H9 (cell line): ENCODE results near the gene FCHO1. TPM values are rescaled to one million over a fixed set of nuclear protein-coding genes. Genes with fewer than 3 reads are reported as not detected.

Experiments used
- DNase-seq: peaks from one replicate; pipeline ENCODE4 v3.0.0-alpha.2; 2017
- H2AFZ ChIP-seq: one replicate; pipeline ENCODE4 v1.6.1; 2013; ENCODE audit warnings: mild to moderate bottlenecking, low read length, control low read depth, moderate library complexity
- H2AK5ac ChIP-seq: 2 replicates; pipeline ENCODE4 v1.6.1; 2013; ENCODE audit warnings: low read length, control low read depth, mixed read lengths; ENCODE audit not compliant: insufficient read length
- H2BK120ac ChIP-seq: one replicate; pipeline ENCODE4 v1.6.1; 2013; ENCODE audit warnings: low read depth, mild to moderate bottlenecking, low read length, control low read depth, inconsistent platforms; ENCODE audit not compliant: poor library complexity, severe bottlenecking
- H2BK12ac ChIP-seq: 2 replicates; pipeline ENCODE4 v1.6.1; 2013; ENCODE audit warnings: low read length, control low read depth, mixed read lengths, low read depth; ENCODE audit not compliant: insufficient read length
- H2BK15ac ChIP-seq: 2 replicates; pipeline ENCODE4 v1.6.1; 2013; ENCODE audit warnings: low read depth, low read length, control low read depth
- H2BK20ac ChIP-seq: one replicate; pipeline ENCODE4 v1.6.1; 2013; ENCODE audit warnings: low read depth, mild to moderate bottlenecking, low read length, control low read depth, inconsistent platforms; ENCODE audit not compliant: poor library complexity, severe bottlenecking
- H2BK5ac ChIP-seq: 2 replicates; pipeline ENCODE4 v1.6.1; 2013; ENCODE audit warnings: low read length, control low read depth, mixed read lengths; ENCODE audit not compliant: insufficient read length
- H3K14ac ChIP-seq: 2 replicates; pipeline ENCODE4 v1.6.1; 2013; ENCODE audit warnings: low read length, control low read depth; ENCODE audit not compliant: insufficient read depth
- H3K18ac ChIP-seq: 2 replicates; pipeline ENCODE4 v1.6.1; 2013; ENCODE audit warnings: low read depth, mild to moderate bottlenecking, mixed read lengths, low read length, control low read depth; ENCODE audit not compliant: insufficient read length
- H3K23ac ChIP-seq: 2 replicates; pipeline ENCODE4 v1.6.1; 2013; ENCODE audit warnings: low read length, control low read depth, mixed read lengths, low read depth; ENCODE audit not compliant: insufficient read length
- H3K23me2 ChIP-seq: 2 replicates; pipeline ENCODE4 v1.6.1; 2013; ENCODE audit warnings: low read depth, mild to moderate bottlenecking, mixed read lengths, low read length, control low read depth; ENCODE audit not compliant: insufficient read length, poor library complexity, severe bottlenecking
- H3K27ac ChIP-seq: 2 replicates; pipeline ENCODE4 v1.5.1; 2013; ENCODE audit warnings: low read length, control low read depth, mixed read lengths, low read depth; ENCODE audit not compliant: insufficient read length
- H3K27me3 ChIP-seq: 2 replicates; pipeline ENCODE4 v1.6.1; 2013; ENCODE audit warnings: low read length, control low read depth, inconsistent platforms; ENCODE audit not compliant: insufficient read depth
- H3K4ac ChIP-seq: 2 replicates; pipeline ENCODE4 v1.6.1; 2013; ENCODE audit warnings: low read depth, mild to moderate bottlenecking, control low read depth, inconsistent platforms, low read length, moderate library complexity
- H3K4me1 ChIP-seq: 2 replicates; pipeline ENCODE4 v1.6.1; 2013; ENCODE audit warnings: low read length, control low read depth, inconsistent platforms; ENCODE audit not compliant: insufficient read depth
- H3K4me2 ChIP-seq: 2 replicates; pipeline ENCODE4 v1.6.1; 2013; ENCODE audit warnings: low read length, control low read depth, mixed read lengths; ENCODE audit not compliant: insufficient read length, insufficient read depth
- H3K56ac ChIP-seq: 2 replicates; pipeline ENCODE4 v1.6.1; 2013; ENCODE audit warnings: low read depth, mild to moderate bottlenecking, mixed read lengths, low read length, control low read depth; ENCODE audit not compliant: insufficient read length
- H3K79me1 ChIP-seq: 2 replicates; pipeline ENCODE4 v1.6.1; 2013; ENCODE audit warnings: low read depth, mild to moderate bottlenecking, moderate library complexity, low read length, control low read depth, inconsistent platforms; ENCODE audit not compliant: insufficient read depth, poor library complexity, severe bottlenecking
- H3K79me2 ChIP-seq: 2 replicates; pipeline ENCODE4 v1.6.1; 2013; ENCODE audit warnings: low read length, control low read depth, inconsistent platforms; ENCODE audit not compliant: insufficient read depth
- H3K9ac ChIP-seq: 2 replicates; pipeline ENCODE4 v1.6.1; 2013; ENCODE audit warnings: low read length, control low read depth, mixed read lengths; ENCODE audit not compliant: insufficient read length; ENCODE audit errors: extremely low read depth
- H3K9me3 ChIP-seq: one replicate; pipeline ENCODE4 v1.6.1; 2013; ENCODE audit warnings: low read depth, low read length, inconsistent platforms; ENCODE audit not compliant: control insufficient read depth
- H3T11ph ChIP-seq: one replicate; pipeline ENCODE4 v1.6.1; 2013; ENCODE audit warnings: mild to moderate bottlenecking, low read length, control low read depth, inconsistent platforms
- H4K20me1 ChIP-seq: one replicate; pipeline ENCODE4 v1.6.1; 2013; ENCODE audit not compliant: control insufficient read depth, insufficient read length, insufficient read depth
- H4K5ac ChIP-seq: 2 replicates; pipeline ENCODE4 v1.6.1; 2013; ENCODE audit warnings: low read depth, mild to moderate bottlenecking, mixed read lengths, low read length, control low read depth; ENCODE audit not compliant: insufficient read length
- H4K8ac ChIP-seq: replicated peaks from 2 replicates; pipeline ENCODE4 v1.6.1; 2013; ENCODE audit warnings: low read length, control low read depth, mixed read lengths, low read depth; ENCODE audit not compliant: insufficient read length
- H4K91ac ChIP-seq: 2 replicates; pipeline ENCODE4 v1.6.1; 2013; ENCODE audit warnings: low read depth, mild to moderate bottlenecking, moderate library complexity, mixed read lengths, low read length, control low read depth; ENCODE audit not compliant: insufficient read length
- H3K27ac Mint-ChIP-seq, 3 experiments: 2 replicates in 2 of 3; 3 replicates in 1 of 3; pipeline ENCODE4 v1.8.0; 2020 to 2021; ENCODE audit warnings: mixed read lengths in 3 of 3, mild to moderate bottlenecking in 1 of 3, moderate library complexity in 1 of 3
- H3K27me3 Mint-ChIP-seq: 2 replicates; pipeline ENCODE4 v1.8.0; 2021; ENCODE audit warnings: low read depth, mild to moderate bottlenecking, moderate library complexity, mixed read lengths
- H3K36me3 Mint-ChIP-seq, 3 experiments: 2 replicates in 2 of 3; 3 replicates in 1 of 3; pipeline ENCODE4 v1.8.0; 2020 to 2021; ENCODE audit warnings: low read depth in 3 of 3, mixed read lengths in 3 of 3; ENCODE audit not compliant: insufficient read depth in 1 of 3
- H3K4me1 Mint-ChIP-seq, 2 experiments: 2 replicates each; pipeline ENCODE4 v1.8.0; 2020; ENCODE audit warnings: mixed read lengths in 2 of 2
- H3K4me3 Mint-ChIP-seq, 2 experiments: 2 replicates in 1 of 2; 3 replicates in 1 of 2; pipeline ENCODE4 v1.8.0; 2020 to 2021; ENCODE audit warnings: mild to moderate bottlenecking in 2 of 2, mixed read lengths in 2 of 2, moderate library complexity in 1 of 2
- H3K9me3 Mint-ChIP-seq, 2 experiments: 2 replicates in 1 of 2; 3 replicates in 1 of 2; pipeline ENCODE4 v1.8.0; 2020; ENCODE audit warnings: mild to moderate bottlenecking in 2 of 2, mixed read lengths in 2 of 2, moderate library complexity in 1 of 2
- CTCF ChIP-seq: fragments of 200-600 bp; sonication (generic); conservative IDR thresholded peaks from 3 replicates; pipeline ENCODE4 v1.8.0; 2021; ENCODE audit warnings: antibody characterized with exemption, mild to moderate bottlenecking
- WGBS: extraction: QIAGEN DNeasy Blood & Tissue Kit; methylation state at CpG from one replicate; pipeline ENCODE4 v1.1.7; 2013; ENCODE audit warnings: missing lambda C conversion rate, low lambda C conversion rate, mixed read lengths; ENCODE audit not compliant: insufficient read length; ENCODE audit errors: extremely low coverage; 5-methylcytosine and 5-hydroxymethylcytosine counted together
- total RNA-seq: library from RNA; stranded (reverse); gene quantifications from 2 replicates; pipeline ENCODE4 v1.2.1, GENCODE V29; 2021

FCHO1 gene
- total RNA-seq, 1 experiment from 2014 or later: 13.1 TPM

GRCh38 chr19:17795495-17795856, 44.2 kb downstream of the FCHO1 start:
- H3K27ac ChIP-seq: no peak overlapping the region
- WGBS: no CpG with 5 or more reads among the region's 14 CpGs
- DNase-seq: no peak
- no peak overlapping the region for H2BK15ac ChIP-seq
- H3K9me3 ChIP-seq: no peaks in the 10 kb centered on the region
- no peaks in the 10 kb centered on the region for H4K20me1 ChIP-seq
- no peak overlapping the region for H2BK12ac ChIP-seq
- H2AFZ ChIP-seq: no peak overlapping the region
- H2BK120ac ChIP-seq: no peak overlapping the region
- H3K36me3 Mint-ChIP-seq: no peaks in the 10 kb centered on the region
- peak overlapping the region; percentile 53; the same call in 1 of the 2 replicates for H3K14ac ChIP-seq
- H4K8ac ChIP-seq: no peak overlapping the region
- H3K56ac ChIP-seq: no peak overlapping the region
- no peak for TF ChIP-seq CTCF
- H2BK5ac ChIP-seq: no peak overlapping the region
- H3K4me2 ChIP-seq: peak overlapping the region; percentile 53
- no peak overlapping the region for H2AK5ac ChIP-seq
- H3K4ac ChIP-seq: no peak overlapping the region
- no peaks in the 10 kb centered on the region; the same call in 1 of the 2 replicates for H3K27me3 ChIP-seq
- peaks cover 2 to 14% of the 10 kb centered on the region in 2 experiments; a peak in 3 of 4 replicates for H3K4me1 Mint-ChIP-seq
- H3T11ph ChIP-seq: no peak overlapping the region
- H3K9me3 Mint-ChIP-seq: no peaks in the 10 kb centered on the region
- H3K18ac ChIP-seq: no peak overlapping the region
- H3K27me3 Mint-ChIP-seq: peaks cover 31% of the 10 kb centered on the region
- peaks cover 12% of the 10 kb centered on the region for H3K23me2 ChIP-seq
- no peak overlapping the region for H3K23ac ChIP-seq
- H4K91ac ChIP-seq: no peak overlapping the region
- H2BK20ac ChIP-seq: no peak overlapping the region
- no peaks in the 10 kb centered on the region for H3K79me1 ChIP-seq
- peak overlapping the region; percentile 67 to 84 for H3K4me3 Mint-ChIP-seq
- no peak overlapping the region for H3K9ac ChIP-seq
- H3K27ac Mint-ChIP-seq: no peak overlapping the region
- H4K5ac ChIP-seq: no peak overlapping the region
- no peaks in the 10 kb centered on the region for H3K4me1 ChIP-seq
- H3K79me2 ChIP-seq: no peaks in the 10 kb centered on the region
